Upper lobe of right lung (tissue), 1 donor: ENCODE results near the gene PSMD2. TPM values are rescaled to one million over a fixed set of nuclear protein-coding genes. Genes with fewer than 3 reads are reported as not detected.

Experiments
- ATAC-seq: fragments of 200-7000 bp; cut with Tn5 transposase; one replicate; pipeline ENCODE4 v1.9.1; 2020; ENCODE audit warnings: mild to moderate bottlenecking, moderate library complexity
- DNase-seq: peaks from one replicate; pipeline ENCODE4 v3.0.0-alpha.2; 2020
- H3K27ac ChIP-seq: fragments of 200-600 bp; one replicate; pipeline ENCODE4 v1.8.0; 2022
- H3K27me3 ChIP-seq: fragments of 200-600 bp; one replicate; pipeline ENCODE4 v1.8.0; 2022; ENCODE audit warnings: mild to moderate bottlenecking
- H3K36me3 ChIP-seq: fragments of 200-600 bp; one replicate; pipeline ENCODE4 v1.8.0; 2022
- H3K4me1 ChIP-seq: fragments of 200-600 bp; one replicate; pipeline ENCODE4 v1.8.0; 2022
- H3K4me3 ChIP-seq: fragments of 200-600 bp; one replicate; pipeline ENCODE4 v1.8.0; 2022; ENCODE audit warnings: mild to moderate bottlenecking
- H3K9me3 ChIP-seq: fragments of 200-600 bp; one replicate; pipeline ENCODE4 v1.8.0; 2022
- CTCF ChIP-seq: fragments of 200-600 bp; IDR thresholded peaks from one replicate; pipeline ENCODE4 v1.8.0; 2022; ENCODE audit warnings: antibody characterized with exemption
- intact Hi-C: fragments of 100-400 bp; cut with DNase I; formaldehyde crosslinking; loops from one replicate; pipeline ENCODE4 v1.11.0; 2022
- total RNA-seq: library from RNA; stranded (reverse); fragmentation: NEBNext Ultra II Directional; extraction: Animal tissue kit (Norgen Biotek cat#: 25700); gene quantifications from one replicate; pipeline ENCODE4 v1.2.1, GENCODE V29; 2021
- donor health status: DM: no; HTN: yes; CAD: no; lungs with severe emphysema.

Gene PSMD2
- total RNA-seq, 1 donor from 2014 or later: 152 TPM

- Histone ChIP-seq H3K9me3 (no peaks in the 10 kb centered on the region), H3K36me3 (peaks cover 100% of the 10 kb centered on the region), H3K27me3 (no peaks in the 10 kb centered on the region), H3K27ac (no peak overlapping the region), H3K4me1 (peaks cover 10% of the 10 kb centered on the region), H3K4me3 (no peak overlapping the region)
- DNase-seq: no peak
- intact Hi-C loops: no loop called here
- TF ChIP-seq CTCF: no peak
- no peak for ATAC-seq
These were observed 26.8 kb downstream of the PSMD2 start for GRCh38 chr3:184325715-184326369.

GRCh38 chr3:184327171-184327570, 28.1 kb downstream of the PSMD2 start:
- no peak for TF ChIP-seq CTCF
- H3K36me3 ChIP-seq: peaks cover 100% of the 10 kb centered on the region
- no peak overlapping the region for H3K4me3 ChIP-seq
- intact Hi-C loops: no loop called here
- DNase-seq: no peak
- H3K4me1 ChIP-seq: peaks cover 1% of the 10 kb centered on the region
- no peaks in the 10 kb centered on the region for H3K27me3 ChIP-seq
- no peak overlapping the region for H3K27ac ChIP-seq
- H3K9me3 ChIP-seq: no peaks in the 10 kb centered on the region
- no peak for ATAC-seq

DNA sequence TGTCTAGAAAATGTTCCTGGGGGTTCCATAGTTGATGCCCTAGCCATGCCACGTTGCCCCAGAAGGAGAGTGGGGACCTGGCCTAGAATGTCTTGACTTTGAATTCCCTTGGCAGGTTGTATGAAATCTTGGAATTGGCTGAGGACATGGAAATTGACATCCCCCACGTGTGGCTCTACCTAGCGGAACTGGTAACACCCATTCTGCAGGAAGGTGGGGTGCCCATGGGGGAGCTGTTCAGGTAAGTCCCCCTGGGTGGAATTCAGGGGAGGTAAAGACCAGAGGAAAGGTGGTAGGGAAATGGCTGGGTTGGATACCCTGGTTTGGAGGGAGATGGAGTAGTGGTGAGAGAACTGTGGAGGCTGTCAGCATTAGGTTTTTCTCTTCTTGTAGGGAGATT, 29.5 kb downstream of the PSMD2 start:
- Histone ChIP-seq H3K27me3 (no peaks in the 10 kb centered on the region), H3K36me3 (peaks cover 100% of the 10 kb centered on the region), H3K27ac (no peak overlapping the region), H3K4me1 (no peaks in the 10 kb centered on the region), H3K9me3 (no peaks in the 10 kb centered on the region), H3K4me3 (no peak overlapping the region)
- no peak for TF ChIP-seq CTCF
- ATAC-seq (no peak), DNase-seq (no peak)
- intact Hi-C loops: no loop called here

GRCh38 chr3:184332370-184333090, 33.5 kb downstream of the PSMD2 start:
- H3K9me3 ChIP-seq: no peaks in the 10 kb centered on the region
- intact Hi-C loops: no loop called here
- H3K27me3 ChIP-seq: no peaks in the 10 kb centered on the region
- H3K4me1 ChIP-seq: peaks cover 11% of the 10 kb centered on the region
- DNase-seq (no peak), ATAC-seq (no peak)
- peaks cover 78% of the 10 kb centered on the region for H3K36me3 ChIP-seq
- no peak overlapping the region for H3K27ac ChIP-seq
- no peak overlapping the region for H3K4me3 ChIP-seq
- TF ChIP-seq CTCF: no peak

- no peak for TF ChIP-seq CTCF
- ATAC-seq: no peak
These were observed 34.1 kb downstream of the PSMD2 start for GRCh38 chr3:184333190-184333589.

More at GRCh38 chr3:184333190-184333589, 34.1 kb downstream of the PSMD2 start:
- Histone ChIP-seq H3K27ac (no peak overlapping the region), H3K4me3 (no peak overlapping the region), H3K9me3 (no peaks in the 10 kb centered on the region), H3K27me3 (no peaks in the 10 kb centered on the region), H3K4me1 (peaks cover 17% of the 10 kb centered on the region), H3K36me3 (peaks cover 71% of the 10 kb centered on the region)
- DNase-seq: no peak
- intact Hi-C loops: no loop called here
